CD4-positive, alpha-beta T cell treated with Interleukin-2 at 100 ng/mL for 4 hours (primary cell): ENCODE measurements around the gene VSIG10L2.
A peak's percentile ranks its signal among the peaks of the same experiment; 100 is the strongest.

Experiments used
- DNase-seq: peaks from one replicate; pipeline ENCODE4 v3.0.0-alpha.2; 2020; ENCODE audit warnings: low spot score

Gene VSIG10L2

DNA sequence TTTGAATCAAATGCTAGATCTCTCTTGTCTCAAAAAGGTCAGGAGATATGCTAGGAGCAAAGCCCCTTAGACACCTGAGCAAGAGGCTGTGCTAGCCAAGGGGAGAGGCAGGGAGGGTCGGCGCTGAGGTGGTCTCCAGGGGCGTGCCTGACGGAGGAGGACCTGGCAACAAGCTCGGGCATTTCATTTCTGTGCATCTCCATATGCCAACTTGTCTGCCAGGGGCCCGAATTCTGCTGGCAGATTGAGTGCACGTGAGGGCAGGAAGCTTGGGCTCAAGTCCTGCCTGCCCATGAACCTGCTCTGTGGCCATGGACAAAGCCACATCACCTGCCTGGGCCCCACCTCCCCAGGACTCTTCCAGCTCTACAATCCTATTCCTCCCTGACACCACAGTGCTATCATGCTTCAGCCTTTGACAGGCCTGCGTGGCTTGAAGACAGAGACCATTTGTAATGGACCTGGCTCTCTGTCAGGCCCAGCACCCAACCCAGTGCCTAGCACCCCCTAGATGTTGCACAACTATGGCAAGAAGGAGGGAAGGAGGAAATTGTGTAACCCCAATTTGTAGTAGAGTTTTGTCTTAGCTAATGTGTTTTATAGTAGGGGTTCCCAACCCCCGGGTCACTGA is 16.3 kb upstream of the VSIG10L2 start:
- DNase-seq = no peak

DNA sequence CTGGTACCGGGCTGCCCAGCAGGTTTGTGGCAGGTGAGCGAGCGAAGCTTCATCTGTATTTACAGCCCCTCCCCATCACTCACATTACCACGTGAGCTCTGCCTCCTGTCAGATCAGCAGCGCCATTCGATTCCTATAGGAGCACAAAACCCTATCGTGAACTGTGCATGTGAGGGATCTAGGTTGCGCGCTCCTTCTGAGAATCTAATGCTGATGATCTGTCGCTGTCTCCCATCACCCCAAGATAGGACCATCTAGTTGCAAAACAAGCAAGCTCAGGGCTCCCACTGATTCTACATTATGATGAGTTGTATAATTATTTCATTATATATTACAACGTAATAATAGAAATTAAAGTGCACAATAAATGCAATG is 15.8 kb upstream of the VSIG10L2 start:
- DNase-seq = no peak

DNA sequence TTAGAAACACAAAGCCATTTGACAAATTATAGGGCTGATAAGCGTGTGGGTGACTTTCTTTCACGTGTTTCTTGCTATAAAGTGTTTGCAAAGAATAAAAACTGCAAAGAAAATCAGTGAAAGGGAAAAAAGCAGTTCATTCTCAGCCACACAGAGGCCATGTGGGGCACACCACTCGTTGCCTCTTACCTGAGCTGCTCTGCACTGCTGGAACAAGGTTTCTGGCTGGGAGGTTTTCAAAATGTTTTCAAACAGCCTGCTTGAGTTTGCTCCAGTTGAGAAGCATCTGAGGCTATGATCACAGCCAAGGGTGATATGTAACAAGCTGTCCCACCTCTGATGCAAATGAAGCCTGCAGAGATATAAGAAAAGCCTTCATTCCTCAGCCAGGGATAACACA is 14.7 kb upstream of the VSIG10L2 start:
- no peak for DNase-seq

DNA sequence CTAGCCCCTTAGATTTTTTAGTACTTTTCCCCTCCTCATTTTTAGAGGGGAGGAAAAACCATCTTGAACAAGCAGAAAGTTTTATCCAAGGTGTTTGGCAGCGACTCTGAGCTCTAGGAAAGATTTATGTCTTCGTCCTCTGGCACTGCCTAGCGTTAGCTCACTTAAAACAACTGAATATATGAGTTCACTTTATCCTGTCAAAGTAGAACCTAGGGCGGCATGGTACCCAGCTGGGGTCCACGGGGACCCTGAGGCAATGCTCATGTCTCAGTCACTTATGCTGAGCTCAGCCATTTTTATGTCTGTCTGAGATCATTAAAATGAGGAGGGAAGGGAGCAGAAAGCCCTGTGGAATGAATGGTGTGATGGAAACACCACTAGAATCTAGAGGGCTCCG is 14.2 kb upstream of the VSIG10L2 start:
- DNase-seq = no peak

DNA sequence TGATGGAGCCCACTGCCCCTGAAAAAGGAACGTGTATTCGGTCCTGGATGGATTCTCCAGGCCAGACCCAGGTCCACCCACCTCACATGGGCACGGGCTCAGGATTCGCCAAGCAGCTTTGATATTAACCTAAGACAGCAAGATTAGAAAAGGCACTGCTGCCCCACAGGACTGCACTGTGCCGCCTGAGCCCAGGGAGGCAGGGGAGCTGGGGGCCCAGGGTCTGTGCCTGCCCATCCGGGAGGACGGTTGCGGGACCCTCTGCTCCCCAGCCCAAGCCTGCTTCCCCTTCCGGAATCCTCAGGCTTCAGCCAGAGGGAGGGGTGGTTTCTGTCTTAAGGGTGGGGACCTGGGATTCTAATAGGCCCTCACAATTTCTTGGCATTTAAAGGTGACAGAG is 13.5 kb upstream of the VSIG10L2 start:
- no peak for DNase-seq

DNA sequence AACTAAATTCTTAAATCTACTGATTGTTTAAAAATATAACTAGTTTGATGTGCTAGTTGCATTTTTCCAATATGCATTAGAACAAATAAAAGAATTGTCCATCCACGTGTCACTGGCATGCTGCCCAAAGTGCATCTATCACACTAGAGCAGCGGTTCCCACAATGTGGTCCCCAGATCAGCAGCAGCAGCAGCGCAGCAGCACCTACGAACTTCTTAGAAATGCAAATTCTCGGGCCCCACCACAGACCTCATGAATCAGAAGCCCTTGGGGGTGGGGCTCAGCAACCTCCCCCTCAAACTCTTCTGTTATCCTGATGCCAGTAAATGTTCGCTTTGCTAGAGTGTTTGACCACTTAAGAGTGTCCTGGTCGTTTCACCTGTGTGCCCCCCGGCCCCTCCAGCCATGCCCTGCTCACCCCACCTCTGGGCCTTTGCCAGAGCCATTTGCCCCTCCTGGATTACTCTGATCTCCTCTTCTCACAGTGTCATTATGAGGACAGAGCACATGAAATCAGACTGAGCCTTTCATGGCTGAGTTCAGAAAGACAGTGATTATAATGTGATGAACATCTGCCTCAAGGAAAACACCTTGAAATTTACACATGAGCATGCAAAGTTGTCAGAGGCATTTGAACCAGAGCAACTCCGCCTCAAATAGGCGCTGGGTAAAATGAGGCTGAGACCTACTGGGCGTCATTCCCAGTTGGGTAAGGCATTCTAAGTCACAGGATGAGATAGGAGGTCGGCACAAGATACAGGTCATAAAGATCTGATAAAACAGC is 12.6 kb upstream of the VSIG10L2 start:
- DNase-seq = no peak

DNA sequence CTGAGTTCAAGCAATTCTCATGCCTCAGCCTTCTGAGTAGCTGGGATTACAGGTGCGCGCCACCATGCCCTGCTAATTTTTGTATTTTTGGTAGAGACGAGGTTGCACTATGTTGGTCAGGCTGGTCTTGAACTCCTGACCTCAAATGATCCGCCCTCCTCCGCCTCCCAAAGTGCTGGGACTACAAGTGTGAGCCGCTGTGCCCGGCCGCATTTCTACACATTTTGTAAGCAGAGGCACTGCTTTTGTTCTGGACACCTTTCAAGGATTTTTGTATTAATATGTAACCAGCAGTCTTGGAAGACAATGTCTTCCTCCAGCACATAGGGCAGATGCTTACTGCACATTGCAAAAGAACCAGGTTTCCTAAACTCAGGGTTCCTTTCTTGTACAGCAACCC is 11.4 kb upstream of the VSIG10L2 start:
- no peak for DNase-seq

DNA sequence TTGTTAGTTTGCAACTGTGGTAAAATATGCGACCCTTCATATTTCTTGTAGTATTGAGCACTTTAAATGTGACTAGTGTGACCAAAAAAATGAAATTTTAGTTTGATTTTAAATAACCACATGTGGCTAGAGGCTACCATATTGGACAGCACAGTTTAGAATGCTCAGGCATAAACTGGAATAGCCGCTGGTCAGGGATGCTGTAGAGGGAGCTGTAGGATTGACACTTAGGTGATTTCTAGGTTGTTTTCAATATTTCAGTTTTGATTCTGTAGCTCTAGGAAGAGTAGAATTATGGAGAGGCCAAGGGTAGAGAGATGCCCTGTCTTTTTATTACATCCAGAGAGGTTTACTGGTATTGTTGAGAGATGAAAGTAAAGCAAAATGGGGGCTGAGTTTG is 10.8 kb upstream of the VSIG10L2 start:
- DNase-seq = no peak

DNA sequence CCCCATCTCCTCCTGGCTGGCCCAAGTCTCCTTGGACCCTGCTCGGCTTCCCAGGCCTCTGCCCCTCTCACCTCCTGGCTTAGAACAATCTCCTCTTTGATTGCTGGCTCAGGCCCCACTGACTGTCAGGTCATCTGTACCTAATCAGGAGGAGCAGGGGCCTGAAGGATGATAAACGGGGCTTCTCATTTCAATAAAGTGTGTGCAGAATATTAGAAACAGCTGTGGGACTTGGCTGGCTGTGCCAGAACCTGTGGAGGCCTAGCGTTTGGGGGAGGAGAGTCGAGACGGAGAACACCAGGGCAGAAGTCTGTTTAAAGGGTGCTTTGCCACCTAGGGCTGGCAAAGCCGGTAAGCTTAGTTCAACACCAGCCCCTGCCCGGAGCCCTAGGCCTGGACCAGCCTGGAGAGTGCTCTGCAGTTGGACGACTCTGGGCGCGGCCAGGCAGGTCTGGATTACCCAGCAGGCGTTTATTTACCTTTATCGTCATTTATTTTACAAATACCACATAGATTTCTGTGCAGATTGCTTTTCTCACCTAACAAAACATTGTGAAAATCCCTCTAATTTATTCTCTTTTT is 10.1 kb upstream of the VSIG10L2 start:
- no peak for DNase-seq

DNA sequence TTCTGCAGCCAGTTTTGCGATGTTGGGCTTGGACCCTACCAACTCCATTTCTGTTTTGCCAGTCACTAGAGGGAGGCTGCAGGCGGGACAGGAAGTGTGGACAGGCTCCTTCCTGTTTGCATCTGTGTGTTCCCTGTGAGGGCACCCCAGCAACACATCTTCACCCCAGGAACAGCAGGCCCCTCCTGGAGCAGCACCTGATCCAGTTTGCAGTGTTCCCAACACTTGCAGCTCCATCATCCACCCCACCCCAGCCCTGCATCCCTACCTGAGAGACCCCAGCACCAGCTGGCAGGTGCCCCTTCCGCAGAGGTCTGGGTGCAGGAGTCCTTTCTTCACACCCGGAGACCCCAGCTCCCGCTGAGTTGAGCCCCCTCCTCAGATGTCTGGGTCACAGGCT is 7.4 kb upstream of the VSIG10L2 start:
- DNase-seq = no peak

DNA sequence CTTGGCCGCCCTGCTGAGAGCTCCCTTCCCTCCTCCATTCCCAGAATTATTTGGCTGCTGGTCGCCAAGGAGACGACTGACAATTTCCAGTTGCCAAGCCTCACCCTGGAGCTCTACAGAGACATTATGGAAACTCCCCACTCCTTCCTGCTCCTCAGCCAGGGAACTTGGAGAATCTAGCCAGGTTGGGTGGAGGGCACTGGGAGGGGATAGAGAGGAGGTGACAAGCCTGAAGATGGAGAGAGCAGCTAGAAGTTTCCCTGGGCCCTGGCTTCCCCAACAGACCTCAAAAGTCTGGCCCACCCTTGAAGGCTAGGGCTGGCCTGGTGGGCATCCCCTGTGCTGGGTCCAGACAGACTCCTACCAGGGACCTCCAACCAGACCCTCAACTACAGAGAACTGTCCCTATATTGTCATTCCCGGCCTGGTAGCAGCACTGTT is 6.7 kb upstream of the VSIG10L2 start:
- no peak for DNase-seq

DNA sequence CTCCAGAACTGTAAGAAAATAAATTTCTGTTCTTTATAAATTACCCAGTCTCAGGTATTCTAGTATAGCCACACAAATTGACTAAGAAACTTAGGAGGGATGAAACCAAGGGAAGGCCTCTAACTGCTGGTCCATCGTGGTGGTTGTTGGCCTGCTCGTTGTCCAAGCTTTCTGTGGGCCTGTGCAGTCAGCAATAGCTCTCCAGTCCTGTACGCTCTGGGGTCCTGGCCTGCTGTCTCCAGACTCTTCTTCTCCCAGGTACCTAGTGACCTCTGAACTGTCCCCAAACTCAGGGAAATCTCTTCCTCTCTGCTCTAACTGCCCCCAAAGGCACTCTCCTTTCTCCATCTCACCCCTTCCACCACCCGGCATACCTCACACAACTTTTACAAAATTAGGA is 5.7 kb upstream of the VSIG10L2 start:
- DNase-seq = no peak

DNA sequence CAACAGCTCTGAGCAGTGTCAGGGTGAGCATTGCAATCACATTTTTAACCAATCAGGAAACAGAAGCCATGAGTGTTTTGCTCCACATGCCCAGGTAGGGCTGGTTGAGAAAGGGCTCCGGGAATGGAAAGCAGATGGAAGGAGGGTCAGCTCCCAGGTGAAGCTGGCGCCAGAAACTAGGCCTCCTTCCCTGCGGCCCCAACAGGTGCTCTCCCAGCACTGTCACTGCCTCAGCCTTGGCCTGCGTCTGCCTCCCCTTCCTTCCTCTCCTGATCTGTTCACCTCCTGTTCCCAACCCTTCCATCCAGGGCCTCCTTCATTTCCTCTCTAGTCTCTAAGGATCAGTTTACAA is 4.6 kb upstream of the VSIG10L2 start:
- no peak for DNase-seq

DNA sequence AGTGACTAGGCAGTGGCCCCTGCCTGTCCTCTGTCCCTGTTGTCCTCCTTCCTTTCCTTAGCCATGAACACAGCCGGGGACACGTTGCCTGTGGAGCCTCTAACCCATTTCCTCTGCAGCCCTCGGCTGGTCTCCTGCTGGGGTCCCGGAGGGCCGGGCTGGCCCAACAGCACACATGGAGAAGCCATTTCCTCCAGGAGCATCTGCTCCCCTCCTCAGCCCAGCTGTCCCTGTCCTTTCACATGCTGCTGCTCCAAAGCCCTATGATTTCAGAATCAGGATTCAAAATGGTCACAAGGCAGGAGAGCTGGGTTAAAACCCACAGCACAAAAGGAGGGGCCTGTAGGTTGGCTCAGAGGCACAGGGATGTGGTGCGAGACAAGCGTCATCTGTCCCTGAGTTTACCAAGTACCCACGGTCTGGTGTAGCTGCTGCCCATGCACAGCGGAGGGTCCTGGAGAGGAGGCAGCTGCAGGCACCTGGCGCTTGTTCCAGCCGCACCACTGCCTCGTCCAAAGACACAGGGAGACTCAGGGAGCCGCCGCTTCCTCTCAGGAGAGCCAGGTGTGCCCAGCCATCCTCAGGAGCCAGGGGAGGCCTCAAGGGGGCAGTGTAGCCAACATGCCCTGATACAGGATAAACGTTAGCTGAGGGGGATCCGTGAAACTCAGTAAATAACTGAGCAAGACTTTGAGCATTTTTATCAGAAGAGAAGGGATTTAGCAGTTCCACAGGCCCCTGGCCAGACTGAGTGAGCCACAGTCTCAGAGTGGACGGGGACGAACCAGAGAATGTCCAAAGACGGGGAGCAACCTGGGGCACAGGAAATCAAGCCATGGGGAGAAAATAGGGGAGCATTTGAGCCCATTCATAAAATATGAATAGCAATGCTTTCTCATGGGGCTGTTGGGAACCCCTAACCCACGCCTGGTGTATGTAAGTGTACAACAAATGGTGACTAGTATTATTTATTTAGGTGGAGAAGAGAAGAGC is 3.9 kb upstream of the VSIG10L2 start:
- peak; percentile 31 for DNase-seq

DNA sequence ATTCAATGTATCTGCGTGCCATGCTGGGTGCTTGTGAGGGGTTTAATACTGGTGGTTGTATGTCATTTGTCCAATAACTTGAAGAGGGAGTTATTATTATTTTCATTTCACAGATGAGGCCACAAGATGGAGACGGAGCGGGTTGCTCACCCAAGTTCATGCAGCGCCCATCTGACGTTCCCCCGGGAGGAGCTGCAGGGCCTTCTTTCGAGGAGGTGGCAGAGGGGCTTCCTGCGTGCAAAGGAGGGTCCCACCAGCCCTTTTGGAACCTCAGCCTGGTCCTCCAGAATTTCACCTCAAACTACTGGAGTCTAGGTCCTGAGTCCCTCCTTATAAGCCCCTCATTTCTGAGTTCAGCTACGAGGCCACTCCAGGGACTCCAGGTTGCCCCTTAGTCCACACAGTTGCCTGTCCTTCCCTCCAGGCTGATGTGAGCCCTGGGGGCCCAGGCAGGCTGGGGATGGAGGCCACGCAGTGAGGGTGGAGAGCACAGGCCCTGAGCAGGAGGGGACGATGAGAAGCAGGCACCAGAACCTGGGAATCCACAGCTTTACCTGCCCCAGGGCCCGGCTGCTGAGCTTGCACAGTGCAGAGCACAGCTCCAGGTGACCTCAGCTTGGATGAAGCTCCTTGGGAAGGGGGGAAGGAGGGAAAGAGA is 2.9 kb upstream of the VSIG10L2 start:
- no peak for DNase-seq

DNA sequence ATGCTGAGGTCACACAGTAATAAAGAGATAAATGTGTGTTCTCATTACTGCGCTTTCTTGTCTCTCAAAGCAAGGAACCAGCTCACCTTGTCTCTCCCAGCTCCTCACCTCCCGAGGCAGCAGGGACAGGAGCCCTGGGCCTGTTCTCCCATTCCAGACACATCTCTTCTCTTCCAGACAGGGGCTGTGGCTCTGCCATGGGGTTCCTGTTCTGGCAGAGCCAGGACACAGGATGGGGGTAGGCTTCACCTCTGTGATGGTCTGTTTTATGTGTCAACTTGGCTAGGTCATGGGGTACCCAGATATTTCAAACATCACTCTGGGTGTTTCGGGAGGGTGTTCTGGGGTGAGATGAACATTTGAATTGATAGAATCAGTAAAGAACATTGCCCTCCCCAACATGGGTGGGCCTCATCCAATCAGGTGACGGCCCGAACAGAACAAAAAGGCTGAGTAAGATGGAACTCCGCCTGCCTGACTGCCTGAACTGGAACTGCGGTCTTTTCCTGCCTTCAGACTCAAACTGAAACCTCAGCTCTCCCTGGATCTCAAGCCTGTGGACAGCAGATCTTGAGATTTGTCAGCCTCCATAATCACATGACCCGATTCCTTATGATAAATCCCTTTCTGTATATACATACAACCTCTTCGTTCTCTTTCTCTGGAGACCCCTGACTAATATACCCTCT is 2.0 kb upstream of the VSIG10L2 start:
- DNase-seq = no peak

DNA sequence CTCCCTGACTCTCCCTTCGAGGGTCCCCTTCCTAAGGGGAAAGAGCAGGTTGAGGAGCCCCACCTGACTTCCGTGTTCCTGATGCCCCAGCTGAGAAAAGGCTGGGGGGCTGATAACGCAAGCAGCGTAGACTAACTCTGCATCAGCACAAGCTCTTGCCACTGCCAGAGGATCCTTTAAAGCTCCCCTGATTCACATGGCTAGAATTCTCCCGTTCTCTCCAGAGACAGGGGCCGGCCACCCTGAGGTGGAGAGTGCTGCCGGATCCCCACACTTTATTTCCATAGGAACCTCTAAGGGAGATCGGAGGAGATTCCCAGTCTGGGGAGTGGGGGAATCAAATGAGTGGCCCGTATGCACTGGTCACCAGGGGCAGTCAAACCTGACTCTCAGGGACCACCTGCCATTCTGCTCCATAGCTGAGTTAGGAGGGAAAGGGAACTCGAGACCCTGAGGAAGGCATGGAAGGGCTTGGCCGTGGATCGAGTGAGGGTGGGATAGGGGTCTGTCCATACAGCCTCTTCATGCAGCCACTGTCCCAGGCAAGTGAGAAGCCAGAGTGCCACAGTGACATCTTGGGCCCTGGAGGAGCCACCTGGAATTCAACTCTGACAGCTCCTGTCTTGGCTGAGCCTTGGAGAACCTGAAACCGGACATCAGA is 1.4 kb upstream of the VSIG10L2 start:
- no peak for DNase-seq

DNA sequence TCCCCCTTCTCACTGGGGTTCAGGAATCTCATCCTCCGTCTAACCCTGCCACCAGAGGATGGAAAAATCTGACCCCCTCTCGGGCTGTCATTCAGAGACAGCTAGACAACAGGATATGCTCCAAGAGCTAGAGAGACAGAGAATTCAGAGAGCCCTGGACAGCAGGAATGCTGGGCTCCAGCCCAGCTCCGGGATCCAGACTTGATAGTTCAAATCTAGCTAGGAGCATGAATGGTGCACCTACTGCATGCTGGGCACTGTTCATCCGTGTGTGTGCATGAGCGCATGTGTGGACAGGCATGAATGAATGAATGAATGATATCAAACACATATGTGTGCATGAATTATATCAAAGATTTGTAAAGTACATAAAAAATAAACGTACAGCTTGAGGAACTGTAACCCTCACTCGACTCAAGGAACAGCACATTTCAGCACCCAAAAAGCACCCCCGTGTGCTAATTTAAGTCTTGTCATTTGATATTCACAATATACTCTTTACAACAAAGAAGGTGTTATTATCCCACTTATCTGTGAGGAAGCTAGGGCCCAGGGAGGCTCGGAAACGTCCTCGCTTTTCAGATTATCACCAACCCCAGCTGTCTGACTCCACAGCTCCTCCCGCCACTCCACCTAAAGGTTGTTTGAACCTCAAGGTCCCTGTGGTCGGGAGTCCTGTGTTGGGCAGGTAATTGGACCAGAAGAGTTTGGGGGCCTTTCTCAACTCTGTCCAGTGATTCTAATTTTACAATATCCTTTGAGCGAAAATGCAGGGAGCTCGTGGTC is 640 bp upstream of the VSIG10L2 start:
- no peak for DNase-seq

DNA sequence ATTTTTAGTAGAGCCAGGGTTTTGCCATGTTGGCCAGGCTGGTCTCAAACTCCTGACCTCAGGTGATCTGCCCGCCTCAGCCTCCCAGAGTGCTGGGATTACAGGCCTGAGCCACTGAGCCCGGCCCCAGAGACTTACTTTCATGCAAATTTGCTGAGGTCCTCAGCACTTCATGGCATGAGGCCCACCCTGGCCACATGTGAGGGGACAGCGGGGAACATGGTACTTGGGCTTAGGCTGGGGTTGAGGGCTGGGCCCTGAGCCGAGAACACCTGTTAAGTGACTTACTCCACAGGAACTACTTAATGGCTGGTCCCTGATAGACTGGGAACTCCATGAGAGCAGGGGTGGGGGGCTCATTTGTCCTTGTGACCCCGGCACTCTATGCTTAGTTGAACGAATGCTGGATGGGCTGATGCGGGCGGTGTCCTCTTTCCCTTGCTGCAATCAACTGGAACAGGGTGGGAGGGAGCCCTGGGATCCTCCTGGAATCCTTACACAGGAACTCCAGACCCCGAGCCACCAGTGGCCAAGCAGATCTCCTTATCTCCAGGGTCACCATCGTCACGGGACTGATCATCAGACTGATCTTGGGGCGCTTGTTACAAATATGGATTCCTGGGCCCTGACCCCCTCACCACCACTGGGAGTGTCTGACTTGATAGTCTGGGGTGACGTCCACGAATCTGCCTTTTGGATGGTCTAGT is 1.0 kb downstream of the VSIG10L2 start:
- DNase-seq = no peak
